Sigmoid colon (tissue), 7 donors: Measurements from ENCODE around the gene MISP3. TPM values are rescaled to one million over a fixed set of nuclear protein-coding genes. Genes with fewer than 3 reads are reported as not detected.

Experiments used
- DNase-seq: peaks from one replicate; pipeline ENCODE4 v3.0.0-alpha.2; 2019
- H3K27ac ChIP-seq, 4 donors: fragments of 200-600 bp; sonication (generic); one replicate each; pipeline ENCODE4 v1.5.1; 2016 to 2019; ENCODE audit warnings: mild to moderate bottlenecking in 1 of 4
- H3K27me3 ChIP-seq, 3 donors: fragments of 200-600 bp; sonication (generic); one replicate each; pipeline ENCODE4 v1.5.1; 2019; ENCODE audit warnings: mild to moderate bottlenecking in 1 of 3
- H3K36me3 ChIP-seq, 4 donors: fragments of 200-600 bp; sonication (generic); one replicate each; pipeline ENCODE4 v1.5.1; 2016 to 2019
- H3K4me1 ChIP-seq, 4 donors: fragments of 200-600 bp; sonication (generic); one replicate each; pipeline ENCODE4 v1.5.1; 2017 to 2019
- H3K4me3 ChIP-seq, 4 donors: fragments of 200-600 bp; sonication (generic); one replicate each; pipeline ENCODE4 v1.5.1; 2017 to 2019; ENCODE audit warnings: mild to moderate bottlenecking in 2 of 4, moderate library complexity in 1 of 4
- H3K9me3 ChIP-seq, 4 donors: fragments of 200-600 bp in 3 of 4; sonication (generic) in 3 of 4; one replicate each; pipeline versions ENCODE4 v1.5.1 to v1.6.1; 2013 to 2019
- CTCF ChIP-seq, 4 experiments: fragments of 450-650 bp in 3 of 4; fragments of 200-600 bp in 1 of 4; IDR thresholded peaks; one replicate each; pipeline ENCODE4 v1.5.1; 2016 to 2019; ENCODE audit warnings: antibody characterized with exemption in 4 of 4, mild to moderate bottlenecking in 3 of 4, moderate library complexity in 2 of 4
- EP300 ChIP-seq, 4 donors: sonication (generic); formaldehyde crosslinking; IDR thresholded peaks; one replicate each; pipeline ENCODE4 v1.6.1; 2017; ENCODE audit warnings: antibody characterized with exemption in 4 of 4
- POLR2A ChIP-seq, 2 donors: fragments of 450-650 bp; IDR thresholded peaks; one replicate each; pipeline ENCODE4 v1.6.1; 2016; ENCODE audit warnings: antibody characterized with exemption in 2 of 2, mild to moderate bottlenecking in 2 of 2, moderate library complexity in 2 of 2
- POLR2AphosphoS5 ChIP-seq, 4 donors: sonication (generic); formaldehyde crosslinking; IDR thresholded peaks; one replicate each; pipeline ENCODE4 v1.6.1; 2017; ENCODE audit warnings: antibody characterized with exemption in 4 of 4
- WGBS, 2 donors: extraction: QIAGEN DNeasy Blood & Tissue Kit; methylation state at CpG; one replicate each; pipeline ENCODE4 v1.1.7; 2013; 5-methylcytosine and 5-hydroxymethylcytosine counted together
- intact Hi-C: fragments of 100-400 bp; cut with DNase I; formaldehyde crosslinking; loops from one replicate; pipeline ENCODE4 v1.15.1; 2023
- polyA plus RNA-seq, 3 donors: library from polyadenylated mRNA; stranded (reverse); fragments of 200-250 nt; gene quantifications; one replicate each; pipeline ENCODE4 v1.2.3, GENCODE V29; 2013
- total RNA-seq, 4 donors: library from RNA; depleted of rRNA; stranded (reverse); fragments of >200 nt; gene quantifications; one replicate each; pipeline ENCODE4 v1.1.0, GENCODE V29; 2016
- donor health status: healthy with polysubstance abuse.
- donor health status: Bipolar disorder and iron deficiency.
- donor health status: healthy.

The MISP3 gene
- total and polyA plus RNA-seq, 7 donors: 1.4 to 26.4 (median 3.8) TPM

DNA sequence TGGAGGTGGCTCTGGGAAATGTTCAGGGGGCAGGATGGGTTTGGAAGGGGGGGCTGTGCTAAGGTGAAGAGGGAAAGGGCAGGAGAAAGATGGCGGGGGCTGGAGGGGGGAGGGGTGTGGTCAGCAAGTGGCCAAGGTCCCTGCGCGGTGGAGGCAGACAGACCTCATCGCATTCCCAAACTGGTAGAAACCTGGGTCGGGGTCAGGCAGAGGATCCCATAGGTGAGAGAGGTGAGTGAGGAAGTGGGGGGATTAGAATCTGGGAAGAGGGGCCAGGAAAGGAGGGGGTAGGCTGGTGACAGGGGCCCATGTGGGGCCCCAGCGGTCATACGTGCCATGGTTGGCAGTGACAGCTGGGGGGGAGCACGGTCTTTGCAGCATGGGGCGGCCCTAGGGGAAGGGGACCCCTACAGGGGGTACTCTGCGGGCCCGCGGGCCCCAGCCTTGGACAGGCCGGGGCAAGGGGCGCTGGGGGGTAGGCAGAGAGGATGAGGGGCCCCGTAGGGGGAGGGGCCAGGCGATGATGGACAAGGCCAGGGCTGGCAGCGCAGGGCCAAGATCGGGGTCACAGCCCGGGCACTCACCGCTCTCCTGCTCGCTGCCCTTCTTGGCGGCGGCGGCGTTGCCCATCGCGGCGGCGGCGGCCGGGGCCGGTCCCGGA is 44.5 kb downstream of the MISP3 start:
- WGBS, 2 donors: 1% methylated on average over 33 of the region's 33 CpGs
- Histone ChIP-seq H3K27ac (peak overlapping the region; percentile 87 to 100 (median 96)), H3K9me3 (no peaks in the 10 kb centered on the region), H3K27me3 (no peaks in the 10 kb centered on the region), H3K36me3 (no peaks in the 10 kb centered on the region), H3K4me1 (peaks cover 0 to 69% (median 66%) of the 10 kb centered on the region in 4 donors), H3K4me3 (peak overlapping the region; percentile 72 to 99 (median 98))
- intact Hi-C loops: no loop called here
- no peak for TF ChIP-seq EP300 (IDR thresholded peaks at IDR 0.05)
- TF ChIP-seq CTCF (IDR thresholded peaks at IDR 0.05): no peak
- no peak for TF ChIP-seq POLR2AphosphoS5 (IDR thresholded peaks at IDR 0.05)
- no peak for TF ChIP-seq POLR2A (IDR thresholded peaks at IDR 0.05)
- peak; percentile 82 for DNase-seq

GRCh38 chr19:14117668-14118164 is 45.1 kb downstream of the MISP3 start, which contains the start of gene PRKACA:
Gene PRKACA, minus strand, starts transcription at chr19:14117762. Its CDS starts 215 bp downstream, at chr19:14117547.
- Histone ChIP-seq H3K4me3 (peak within 1 kb of the TSS; percentile 72 to 99 (median 98)), H3K4me1 (peaks cover 0 to 62% (median 59%) of the 10 kb centered on the region in 4 donors), H3K36me3 (no peaks in the 10 kb centered on the region), H3K9me3 (no peaks in the 10 kb centered on the region), H3K27me3 (no peaks in the 10 kb centered on the region), H3K27ac (peak within 1 kb of the TSS; percentile 97 to 100 (median 100))
- TF ChIP-seq EP300 (IDR thresholded peaks at IDR 0.05) (no peak), CTCF (IDR thresholded peaks at IDR 0.05) (no peak), POLR2A (IDR thresholded peaks at IDR 0.05) (peak in 1 of 2 donors; percentile 17), POLR2AphosphoS5 (IDR thresholded peaks at IDR 0.05) (peak; percentile 79 to 91 (median 83))
- peak; percentile 100 for DNase-seq
- intact Hi-C loops: loop anchor here (2.0 kb wide), 1 partner anchor 19 kb away; the partner anchor contains the start of gene ASF1B
- WGBS, 2 donors: 0% methylated on average over 67 of the region's 67 CpGs

GRCh38 chr19:14118165-14119051 is 45.8 kb downstream of the MISP3 start:
- H3K9me3 ChIP-seq: no peaks in the 10 kb centered on the region
- H3K27ac ChIP-seq: peak overlapping the region; percentile 97 to 100 (median 100)
- no peaks in the 10 kb centered on the region for H3K36me3 ChIP-seq
- peak; percentile 97 for DNase-seq
- WGBS, 2 donors: 4 to 5% methylated on average over 61 of the region's 61 CpGs
- intact Hi-C loops: loop anchor here (2.0 kb wide), 1 partner anchor 18 kb away; the partner anchor contains the start of gene ASF1B
- H3K4me3 ChIP-seq: peak overlapping the region; percentile 43 to 68 (median 62)
- TF ChIP-seq POLR2A (IDR thresholded peaks at IDR 0.05) (peak; percentile 32 to 48), POLR2AphosphoS5 (IDR thresholded peaks at IDR 0.05) (peak; percentile 65 to 83 (median 77)), CTCF (IDR thresholded peaks at IDR 0.05) (no peak), EP300 (IDR thresholded peaks at IDR 0.05) (peak in 2 of 4 donors; percentile 30 to 52)
- H3K4me1 ChIP-seq: peaks cover 0 to 55% (median 52%) of the 10 kb centered on the region in 4 donors
- no peaks in the 10 kb centered on the region for H3K27me3 ChIP-seq

DNA sequence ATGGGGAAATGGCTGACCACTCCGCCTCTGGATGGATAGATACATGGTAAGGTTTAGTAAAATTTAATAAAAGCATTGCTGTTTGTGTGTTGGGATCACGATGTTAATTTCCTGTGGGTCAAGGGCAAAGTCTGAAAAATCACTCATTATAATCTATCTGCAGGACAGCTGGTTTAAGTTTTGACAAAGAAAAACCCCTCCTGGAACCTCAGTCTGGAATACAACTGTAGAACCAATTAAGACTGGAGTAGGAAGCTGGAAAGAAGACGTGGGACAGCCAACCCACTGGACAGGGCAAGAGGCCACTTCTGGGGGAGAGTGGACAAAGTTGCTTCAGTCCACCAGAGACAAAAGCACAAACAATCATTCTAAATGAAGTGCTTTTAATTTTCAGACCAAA is 46.6 kb downstream of the MISP3 start:
- Histone ChIP-seq H3K36me3 (no peaks in the 10 kb centered on the region), H3K27ac (peak overlapping the region; percentile 97 to 100 (median 100)), H3K27me3 (no peaks in the 10 kb centered on the region), H3K4me3 (peak overlapping the region in 3 of 4 donors; percentile 62 to 68 (median 63)), H3K9me3 (no peaks in the 10 kb centered on the region), H3K4me1 (peaks cover 0 to 48% (median 45%) of the 10 kb centered on the region in 4 donors)
- 53 to 62% methylated on average over 3 of the region's 3 CpGs for WGBS, 2 donors
- intact Hi-C loops: loop anchor here (2.0 kb wide), 1 partner anchor 18 kb away; the partner anchor contains the start of gene ASF1B
- TF ChIP-seq CTCF (IDR thresholded peaks at IDR 0.05) (no peak), POLR2A (IDR thresholded peaks at IDR 0.05) (no peak), EP300 (IDR thresholded peaks at IDR 0.05) (no peak), POLR2AphosphoS5 (IDR thresholded peaks at IDR 0.05) (no peak)
- DNase-seq: no peak
